ENCODE results near the gene DCHS1. TPM values are rescaled to one million over a fixed set of nuclear protein-coding genes. Genes with fewer than 3 reads are reported as not detected.
A peak's percentile ranks its signal among the peaks of the same experiment; 100 is the strongest.

The DCHS1 gene
- total RNA-seq, 1 experiment from 2014 or later = 14.2 TPM

DNA sequence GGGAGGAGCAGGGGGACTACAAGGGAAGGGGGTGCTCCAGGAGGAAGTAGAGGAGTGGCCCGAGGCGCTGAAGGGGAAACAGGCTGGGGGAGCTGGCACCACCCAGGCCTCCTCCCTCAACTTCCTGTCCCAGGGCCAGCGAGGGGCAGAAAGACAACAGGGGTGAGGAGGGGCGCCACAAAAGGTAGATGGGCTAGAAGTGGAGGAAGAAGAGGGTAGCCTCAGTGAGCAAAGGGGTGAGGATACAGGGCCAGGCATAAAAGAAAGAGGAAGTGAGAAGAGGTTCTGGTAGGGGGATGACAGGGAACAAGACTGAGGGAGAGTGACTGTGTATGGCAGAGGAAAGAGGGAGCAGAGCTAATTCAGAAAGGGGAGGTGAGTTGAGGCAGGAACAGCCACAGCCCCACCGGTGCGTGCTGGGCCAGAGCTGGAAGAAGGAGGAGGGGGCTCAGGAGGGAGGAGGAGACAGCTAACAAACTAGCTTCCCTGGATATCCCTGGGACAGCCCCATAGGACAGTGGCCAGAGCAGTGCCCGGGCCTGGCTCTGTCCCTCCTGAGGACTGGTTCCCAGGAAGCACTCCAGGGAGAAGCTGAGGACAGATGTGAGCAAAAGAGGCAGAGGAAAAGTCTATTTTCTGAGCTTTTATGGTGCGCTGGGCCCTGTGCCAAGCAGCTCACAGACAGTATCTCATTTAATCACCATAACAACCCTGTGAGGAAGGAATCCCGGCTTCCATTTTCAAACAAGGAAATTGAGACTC is 8.5 kb downstream of the DCHS1 start:
- POLR2A ChIA-PET = interaction anchor here (0.9 kb wide), 1 partner anchor 43 kb away, joined by 3 read pairs; no protein-coding TSS in a partner anchor
- ATAC-seq (peak; percentile 78), DNase-seq (ENCODE audit: low spot score) (peak; percentile 27)
- no peaks in the 10 kb centered on the region for H3K9me3 Mint-ChIP-seq
- H3K27me3 Mint-ChIP-seq (ENCODE audit: low read depth) = no peaks in the 10 kb centered on the region
- H3K4me1 Mint-ChIP-seq = no peaks in the 10 kb centered on the region
- no peak overlapping the region for H3K27ac Mint-ChIP-seq
- CTCF ChIA-PET = interaction anchor here (1.0 to 1.6 kb wide), 3 partner anchors 17 to 36 kb away, joined by 3 to 8 read pairs (median 4); partner anchors contain the start of gene TAF10
- H3K36me3 Mint-ChIP-seq = no peaks in the 10 kb centered on the region
- TF ChIP-seq SP1 (CRISPR knock-in tag; conservative IDR thresholded peaks at IDR 0.05) (no peak), ESRRA (CRISPR knock-in tag; IDR thresholded peaks at IDR 0.05; ENCODE audit: borderline replicate concordance) (no peak), ETV6 (CRISPR knock-in tag; IDR thresholded peaks at IDR 0.05) (peak; percentile 29; the same call in 1 of the 2 replicates)
- TF ChIP-seq, protein P1, sequence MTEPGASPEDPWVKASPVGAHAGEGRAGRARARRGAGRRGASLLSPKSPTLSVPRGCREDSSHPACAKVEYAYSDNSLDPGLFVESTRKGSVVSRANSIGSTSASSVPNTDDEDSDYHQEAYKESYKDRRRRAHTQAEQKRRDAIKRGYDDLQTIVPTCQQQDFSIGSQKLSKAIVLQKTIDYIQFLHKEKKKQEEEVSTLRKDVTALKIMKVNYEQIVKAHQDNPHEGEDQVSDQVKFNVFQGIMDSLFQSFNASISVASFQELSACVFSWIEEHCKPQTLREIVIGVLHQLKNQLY (CRISPR knock-in tag; IDR thresholded peaks at IDR 0.05) = no peak
- TF ChIP-seq, protein P2, sequence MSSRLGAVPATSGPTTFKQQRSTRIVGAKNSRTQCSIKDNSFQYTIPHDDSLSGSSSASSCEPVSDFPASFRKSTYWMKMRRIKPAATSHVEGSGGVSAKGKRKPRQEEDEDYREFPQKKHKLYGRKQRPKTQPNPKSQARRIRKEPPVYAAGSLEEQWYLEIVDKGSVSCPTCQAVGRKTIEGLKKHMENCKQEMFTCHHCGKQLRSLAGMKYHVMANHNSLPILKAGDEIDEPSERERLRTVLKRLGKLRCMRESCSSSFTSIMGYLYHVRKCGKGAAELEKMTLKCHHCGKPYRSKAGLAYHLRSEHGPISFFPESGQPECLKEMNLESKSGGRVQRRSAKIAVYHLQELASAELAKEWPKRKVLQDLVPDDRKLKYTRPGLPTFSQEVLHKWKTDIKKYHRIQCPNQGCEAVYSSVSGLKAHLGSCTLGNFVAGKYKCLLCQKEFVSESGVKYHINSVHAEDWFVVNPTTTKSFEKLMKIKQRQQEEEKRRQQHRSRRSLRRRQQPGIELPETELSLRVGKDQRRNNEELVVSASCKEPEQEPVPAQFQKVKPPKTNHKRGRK (CRISPR knock-in tag; IDR thresholded peaks at IDR 0.05; ENCODE audit: borderline replicate concordance) = no peak
- TF ChIP-seq, protein P3, sequence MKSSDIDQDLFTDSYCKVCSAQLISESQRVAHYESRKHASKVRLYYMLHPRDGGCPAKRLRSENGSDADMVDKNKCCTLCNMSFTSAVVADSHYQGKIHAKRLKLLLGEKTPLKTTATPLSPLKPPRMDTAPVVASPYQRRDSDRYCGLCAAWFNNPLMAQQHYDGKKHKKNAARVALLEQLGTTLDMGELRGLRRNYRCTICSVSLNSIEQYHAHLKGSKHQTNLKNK (CRISPR knock-in tag; IDR thresholded peaks at IDR 0.05) = no peak
- TF ChIP-seq, protein P4, sequence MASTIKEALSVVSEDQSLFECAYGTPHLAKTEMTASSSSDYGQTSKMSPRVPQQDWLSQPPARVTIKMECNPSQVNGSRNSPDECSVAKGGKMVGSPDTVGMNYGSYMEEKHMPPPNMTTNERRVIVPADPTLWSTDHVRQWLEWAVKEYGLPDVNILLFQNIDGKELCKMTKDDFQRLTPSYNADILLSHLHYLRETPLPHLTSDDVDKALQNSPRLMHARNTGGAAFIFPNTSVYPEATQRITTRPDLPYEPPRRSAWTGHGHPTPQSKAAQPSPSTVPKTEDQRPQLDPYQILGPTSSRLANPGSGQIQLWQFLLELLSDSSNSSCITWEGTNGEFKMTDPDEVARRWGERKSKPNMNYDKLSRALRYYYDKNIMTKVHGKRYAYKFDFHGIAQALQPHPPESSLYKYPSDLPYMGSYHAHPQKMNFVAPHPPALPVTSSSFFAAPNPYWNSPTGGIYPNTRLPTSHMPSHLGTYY (CRISPR knock-in tag; IDR thresholded peaks at IDR 0.05) = no peak
- TF ChIP-seq, protein P5, sequence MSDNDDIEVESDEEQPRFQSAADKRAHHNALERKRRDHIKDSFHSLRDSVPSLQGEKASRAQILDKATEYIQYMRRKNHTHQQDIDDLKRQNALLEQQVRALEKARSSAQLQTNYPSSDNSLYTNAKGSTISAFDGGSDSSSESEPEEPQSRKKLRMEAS (CRISPR knock-in tag; IDR thresholded peaks at IDR 0.05) = no peak
- H3K4me3 Mint-ChIP-seq = no peak overlapping the region

DNA sequence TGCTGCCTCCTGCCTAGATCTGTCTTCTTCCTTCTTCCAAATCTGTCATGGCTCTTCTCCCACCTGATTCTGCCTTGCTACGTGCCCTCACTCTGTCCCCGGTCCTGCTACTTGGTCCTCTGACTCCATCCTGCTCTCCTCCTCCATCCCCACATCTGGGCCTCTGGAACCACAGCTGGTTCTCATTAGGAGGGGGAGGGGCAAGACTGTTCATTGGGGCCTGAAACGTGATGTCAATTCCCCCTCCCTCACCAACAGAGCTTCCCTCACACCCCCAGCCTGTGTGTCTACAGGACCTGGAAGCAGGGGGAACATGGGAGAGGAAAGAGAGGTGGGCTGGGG is 9.1 kb downstream of the DCHS1 start:
- POLR2A ChIA-PET = interaction anchor here (0.9 kb wide), 1 partner anchor 42 kb away, joined by 3 read pairs; no protein-coding TSS in a partner anchor
- Mint-ChIP-seq H3K9me3 (no peaks in the 10 kb centered on the region), H3K4me3 (no peak overlapping the region), H3K27ac (no peak overlapping the region), H3K27me3 (ENCODE audit: low read depth) (no peaks in the 10 kb centered on the region), H3K4me1 (no peaks in the 10 kb centered on the region), H3K36me3 (no peaks in the 10 kb centered on the region)
- ATAC-seq (peak; percentile 10), DNase-seq (ENCODE audit: low spot score) (no peak)
- CTCF ChIA-PET = interaction anchor here (1.0 to 1.6 kb wide), 3 partner anchors 16 to 35 kb away, joined by 3 to 8 read pairs (median 4); partner anchors contain the start of gene TAF10
- TF ChIP-seq NFE2L1 (CRISPR knock-in tag; IDR thresholded peaks at IDR 0.05) (no peak), IRF2 (CRISPR knock-in tag; IDR thresholded peaks at IDR 0.05; ENCODE audit: borderline replicate concordance, low read depth) (no peak), JAZF1 (CRISPR knock-in tag; IDR thresholded peaks at IDR 0.05) (no peak), TP53 (CRISPR knock-in tag; IDR thresholded peaks at IDR 0.05) (no peak), ZNF671 (CRISPR knock-in tag; IDR thresholded peaks at IDR 0.05) (no peak)
- TF ChIP-seq, protein P6, sequence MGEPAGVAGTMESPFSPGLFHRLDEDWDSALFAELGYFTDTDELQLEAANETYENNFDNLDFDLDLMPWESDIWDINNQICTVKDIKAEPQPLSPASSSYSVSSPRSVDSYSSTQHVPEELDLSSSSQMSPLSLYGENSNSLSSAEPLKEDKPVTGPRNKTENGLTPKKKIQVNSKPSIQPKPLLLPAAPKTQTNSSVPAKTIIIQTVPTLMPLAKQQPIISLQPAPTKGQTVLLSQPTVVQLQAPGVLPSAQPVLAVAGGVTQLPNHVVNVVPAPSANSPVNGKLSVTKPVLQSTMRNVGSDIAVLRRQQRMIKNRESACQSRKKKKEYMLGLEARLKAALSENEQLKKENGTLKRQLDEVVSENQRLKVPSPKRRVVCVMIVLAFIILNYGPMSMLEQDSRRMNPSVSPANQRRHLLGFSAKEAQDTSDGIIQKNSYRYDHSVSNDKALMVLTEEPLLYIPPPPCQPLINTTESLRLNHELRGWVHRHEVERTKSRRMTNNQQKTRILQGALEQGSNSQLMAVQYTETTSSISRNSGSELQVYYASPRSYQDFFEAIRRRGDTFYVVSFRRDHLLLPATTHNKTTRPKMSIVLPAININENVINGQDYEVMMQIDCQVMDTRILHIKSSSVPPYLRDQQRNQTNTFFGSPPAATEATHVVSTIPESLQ (CRISPR knock-in tag; IDR thresholded peaks at IDR 0.05) = no peak
- TF ChIP-seq, protein P7, sequence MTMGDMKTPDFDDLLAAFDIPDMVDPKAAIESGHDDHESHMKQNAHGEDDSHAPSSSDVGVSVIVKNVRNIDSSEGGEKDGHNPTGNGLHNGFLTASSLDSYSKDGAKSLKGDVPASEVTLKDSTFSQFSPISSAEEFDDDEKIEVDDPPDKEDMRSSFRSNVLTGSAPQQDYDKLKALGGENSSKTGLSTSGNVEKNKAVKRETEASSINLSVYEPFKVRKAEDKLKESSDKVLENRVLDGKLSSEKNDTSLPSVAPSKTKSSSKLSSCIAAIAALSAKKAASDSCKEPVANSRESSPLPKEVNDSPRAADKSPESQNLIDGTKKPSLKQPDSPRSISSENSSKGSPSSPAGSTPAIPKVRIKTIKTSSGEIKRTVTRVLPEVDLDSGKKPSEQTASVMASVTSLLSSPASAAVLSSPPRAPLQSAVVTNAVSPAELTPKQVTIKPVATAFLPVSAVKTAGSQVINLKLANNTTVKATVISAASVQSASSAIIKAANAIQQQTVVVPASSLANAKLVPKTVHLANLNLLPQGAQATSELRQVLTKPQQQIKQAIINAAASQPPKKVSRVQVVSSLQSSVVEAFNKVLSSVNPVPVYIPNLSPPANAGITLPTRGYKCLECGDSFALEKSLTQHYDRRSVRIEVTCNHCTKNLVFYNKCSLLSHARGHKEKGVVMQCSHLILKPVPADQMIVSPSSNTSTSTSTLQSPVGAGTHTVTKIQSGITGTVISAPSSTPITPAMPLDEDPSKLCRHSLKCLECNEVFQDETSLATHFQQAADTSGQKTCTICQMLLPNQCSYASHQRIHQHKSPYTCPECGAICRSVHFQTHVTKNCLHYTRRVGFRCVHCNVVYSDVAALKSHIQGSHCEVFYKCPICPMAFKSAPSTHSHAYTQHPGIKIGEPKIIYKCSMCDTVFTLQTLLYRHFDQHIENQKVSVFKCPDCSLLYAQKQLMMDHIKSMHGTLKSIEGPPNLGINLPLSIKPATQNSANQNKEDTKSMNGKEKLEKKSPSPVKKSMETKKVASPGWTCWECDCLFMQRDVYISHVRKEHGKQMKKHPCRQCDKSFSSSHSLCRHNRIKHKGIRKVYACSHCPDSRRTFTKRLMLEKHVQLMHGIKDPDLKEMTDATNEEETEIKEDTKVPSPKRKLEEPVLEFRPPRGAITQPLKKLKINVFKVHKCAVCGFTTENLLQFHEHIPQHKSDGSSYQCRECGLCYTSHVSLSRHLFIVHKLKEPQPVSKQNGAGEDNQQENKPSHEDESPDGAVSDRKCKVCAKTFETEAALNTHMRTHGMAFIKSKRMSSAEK (CRISPR knock-in tag; IDR thresholded peaks at IDR 0.05; ENCODE audit: borderline replicate concordance) = no peak
- TF ChIP-seq, protein P8, sequence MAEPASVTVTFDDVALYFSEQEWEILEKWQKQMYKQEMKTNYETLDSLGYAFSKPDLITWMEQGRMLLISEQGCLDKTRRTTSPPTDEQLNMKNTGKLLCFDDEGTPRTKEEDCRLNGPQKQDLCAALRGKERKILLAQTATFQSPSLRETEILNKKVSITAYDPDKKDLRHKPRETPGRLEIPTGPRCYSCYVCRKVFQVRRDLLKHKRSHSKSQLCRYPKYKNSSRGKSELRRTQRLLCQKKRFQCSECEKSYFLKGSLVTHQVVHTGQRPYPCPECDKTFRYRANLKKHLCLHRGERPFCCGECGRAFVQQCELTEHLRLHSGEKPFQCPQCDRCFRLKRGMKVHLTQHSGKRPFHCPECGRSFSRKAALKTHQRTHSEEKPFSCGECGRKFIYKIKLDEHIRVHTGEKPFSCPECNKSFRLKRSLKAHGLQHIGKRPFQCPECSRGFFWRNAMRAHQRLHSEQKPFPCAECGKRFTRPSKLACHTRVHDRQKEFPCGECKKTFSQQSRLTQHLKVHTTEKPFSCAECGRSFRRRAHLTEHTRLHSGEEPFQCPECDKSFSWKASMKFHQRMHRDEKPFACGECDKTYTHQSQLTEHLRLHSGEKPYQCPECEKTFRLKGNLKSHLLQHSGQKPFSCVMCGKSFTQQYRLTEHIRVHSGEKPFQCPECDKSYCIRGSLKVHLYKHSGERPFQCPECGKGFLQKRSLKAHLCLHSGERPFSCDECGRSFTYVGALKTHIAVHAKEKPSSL (CRISPR knock-in tag; conservative IDR thresholded peaks at IDR 0.05) = no peak
- TF ChIP-seq, protein P9, sequence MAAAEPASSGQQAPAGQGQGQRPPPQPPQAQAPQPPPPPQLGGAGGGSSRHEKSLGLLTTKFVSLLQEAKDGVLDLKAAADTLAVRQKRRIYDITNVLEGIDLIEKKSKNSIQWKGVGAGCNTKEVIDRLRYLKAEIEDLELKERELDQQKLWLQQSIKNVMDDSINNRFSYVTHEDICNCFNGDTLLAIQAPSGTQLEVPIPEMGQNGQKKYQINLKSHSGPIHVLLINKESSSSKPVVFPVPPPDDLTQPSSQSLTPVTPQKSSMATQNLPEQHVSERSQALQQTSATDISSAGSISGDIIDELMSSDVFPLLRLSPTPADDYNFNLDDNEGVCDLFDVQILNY (CRISPR knock-in tag; IDR thresholded peaks at IDR 0.05) = no peak
- TF ChIP-seq, protein P10, sequence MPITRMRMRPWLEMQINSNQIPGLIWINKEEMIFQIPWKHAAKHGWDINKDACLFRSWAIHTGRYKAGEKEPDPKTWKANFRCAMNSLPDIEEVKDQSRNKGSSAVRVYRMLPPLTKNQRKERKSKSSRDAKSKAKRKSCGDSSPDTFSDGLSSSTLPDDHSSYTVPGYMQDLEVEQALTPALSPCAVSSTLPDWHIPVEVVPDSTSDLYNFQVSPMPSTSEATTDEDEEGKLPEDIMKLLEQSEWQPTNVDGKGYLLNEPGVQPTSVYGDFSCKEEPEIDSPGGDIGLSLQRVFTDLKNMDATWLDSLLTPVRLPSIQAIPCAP (CRISPR knock-in tag; IDR thresholded peaks at IDR 0.05) = no peak
